ENCODE measurements around the gene PKIG.
A peak's percentile ranks its signal among the peaks of the same experiment; 100 is the strongest.

GRCh38 chr20:44598423-44599305, 16.3 kb downstream of the PKIG start:
- TF ChIP-seq POLR2A (IDR thresholded peaks at IDR 0.05; ENCODE audit: low read length) (peak; percentile 53), GATA1 (IDR thresholded peaks at IDR 0.05; ENCODE audit: low read depth, low read length) (no peak)

Data from erythroblast (primary cell).